HEK293 (cell line): ENCODE data around the gene MLLT6.

Source experiments
- BCL11B ChIP-seq: fragments of 450-650 bp; formaldehyde crosslinking; IDR thresholded peaks from 2 replicates; pipeline ENCODE4 v1.5.1; 2016; ENCODE audit warnings: low read depth, missing biosample characterization, missing genetic modification characterization
- EGR2 ChIP-seq: fragments of 450-650 bp; formaldehyde crosslinking; IDR thresholded peaks from 2 replicates; pipeline ENCODE4 v1.5.1; 2016; ENCODE audit warnings: low read depth, missing biosample characterization, missing genetic modification characterization
- GLIS1 ChIP-seq: fragments of 450-650 bp; formaldehyde crosslinking; IDR thresholded peaks from 2 replicates; pipeline ENCODE4 v1.5.1; 2016; ENCODE audit warnings: missing biosample characterization, missing genetic modification characterization
- IKZF3 ChIP-seq: fragments of 450-650 bp; IDR thresholded peaks from 2 replicates; pipeline ENCODE4 v1.5.0; 2018; ENCODE audit warnings: missing biosample characterization, mild to moderate bottlenecking, missing genetic modification characterization, moderate library complexity
- KLF10 ChIP-seq: fragments of 450-650 bp; IDR thresholded peaks from 2 replicates; pipeline ENCODE4 v1.5.1; 2018; ENCODE audit warnings: missing biosample characterization, mild to moderate bottlenecking, missing genetic modification characterization
- KLF7 ChIP-seq: fragments of 450-650 bp; formaldehyde crosslinking; IDR thresholded peaks from 2 replicates; pipeline ENCODE4 v1.5.1; 2016; ENCODE audit warnings: missing biosample characterization, missing genetic modification characterization, borderline replicate concordance
- SETDB1 ChIP-seq: IDR thresholded peaks from one replicate; pipeline ENCODE4 v1.6.1; 2017; ENCODE audit warnings: mild to moderate bottlenecking, low read length, moderate library complexity, mixed read lengths; ENCODE audit not compliant: insufficient read length
- TCF7L2 ChIP-seq: IDR thresholded peaks from 2 replicates; pipeline ENCODE4 v1.6.1; 2011; ENCODE audit warnings: low read depth, mild to moderate bottlenecking, inconsistent platforms, low read length, moderate library complexity, borderline replicate concordance
- ZBTB7A ChIP-seq: fragments of 450-650 bp; formaldehyde crosslinking; IDR thresholded peaks from 2 replicates; pipeline ENCODE4 v1.5.1; 2016; ENCODE audit warnings: low read depth, missing biosample characterization, missing genetic modification characterization
- ZBTB8A ChIP-seq: fragments of 450-650 bp; formaldehyde crosslinking; IDR thresholded peaks from 2 replicates; pipeline ENCODE4 v1.5.1; 2016; ENCODE audit warnings: missing biosample characterization, missing genetic modification characterization
- ZNF114 ChIP-seq: fragments of 450-650 bp; formaldehyde crosslinking; IDR thresholded peaks from 2 replicates; pipeline ENCODE4 v1.5.0; 2017; ENCODE audit warnings: missing biosample characterization, missing genetic modification characterization
- ZNF132 ChIP-seq: fragments of 450-650 bp; formaldehyde crosslinking; IDR thresholded peaks from 2 replicates; pipeline ENCODE4 v1.5.1; 2017; ENCODE audit warnings: missing biosample characterization, missing genetic modification characterization, borderline replicate concordance
- ZNF138 ChIP-seq: fragments of 450-650 bp; formaldehyde crosslinking; IDR thresholded peaks from 2 replicates; pipeline ENCODE4 v1.5.1; 2016; ENCODE audit warnings: missing biosample characterization, missing genetic modification characterization, borderline replicate concordance
- ZNF16 ChIP-seq: fragments of 450-650 bp; formaldehyde crosslinking; IDR thresholded peaks from 2 replicates; pipeline ENCODE4 v1.5.1; 2016; ENCODE audit warnings: low read depth, missing biosample characterization, missing genetic modification characterization
- ZNF175 ChIP-seq: fragments of 450-650 bp; formaldehyde crosslinking; IDR thresholded peaks from 2 replicates; pipeline ENCODE4 v1.5.1; 2016; ENCODE audit warnings: missing biosample characterization, missing genetic modification characterization
- ZNF214 ChIP-seq: fragments of 450-650 bp; formaldehyde crosslinking; IDR thresholded peaks from 2 replicates; pipeline ENCODE4 v1.5.1; 2017; ENCODE audit warnings: missing biosample characterization, mild to moderate bottlenecking, missing genetic modification characterization, borderline replicate concordance
- ZNF239 ChIP-seq: fragments of 450-650 bp; formaldehyde crosslinking; IDR thresholded peaks from 2 replicates; pipeline ENCODE4 v1.5.1; 2016; ENCODE audit warnings: missing biosample characterization, missing genetic modification characterization
- ZNF324 ChIP-seq: fragments of 450-650 bp; formaldehyde crosslinking; IDR thresholded peaks from 2 replicates; pipeline ENCODE4 v1.5.1; 2016; ENCODE audit warnings: missing biosample characterization, missing genetic modification characterization
- ZNF391 ChIP-seq: fragments of 450-650 bp; formaldehyde crosslinking; IDR thresholded peaks from 2 replicates; pipeline ENCODE4 v1.5.1; 2016; ENCODE audit warnings: low read depth, missing biosample characterization, missing genetic modification characterization, borderline replicate concordance
- ZNF529 ChIP-seq: fragments of 450-650 bp; formaldehyde crosslinking; IDR thresholded peaks from 2 replicates; pipeline ENCODE4 v1.5.1; 2017; ENCODE audit warnings: missing genetic modification characterization, missing biosample characterization; ENCODE audit not compliant: insufficient replicate concordance
- ZNF549 ChIP-seq: fragments of 450-650 bp; IDR thresholded peaks from 2 replicates; pipeline ENCODE4 v1.5.1; 2018; ENCODE audit warnings: missing biosample characterization, missing genetic modification characterization, mild to moderate bottlenecking, inconsistent platforms, moderate library complexity
- ZNF626 ChIP-seq: fragments of 450-650 bp; sonication (Bioruptor Pico); formaldehyde crosslinking; IDR thresholded peaks from 2 replicates; pipeline ENCODE4 v1.5.1; 2018; ENCODE audit warnings: missing biosample characterization, missing genetic modification characterization, inconsistent platforms
- ZNF629 ChIP-seq: fragments of 450-650 bp; formaldehyde crosslinking; IDR thresholded peaks from 2 replicates; pipeline ENCODE4 v1.5.1; 2017; ENCODE audit warnings: missing biosample characterization, missing genetic modification characterization
- ZNF677 ChIP-seq: fragments of 450-650 bp; IDR thresholded peaks from 2 replicates; pipeline ENCODE4 v1.5.0; 2018; ENCODE audit warnings: missing biosample characterization, mild to moderate bottlenecking, missing genetic modification characterization, moderate library complexity
- ZNF776 ChIP-seq: fragments of 450-650 bp; formaldehyde crosslinking; IDR thresholded peaks from 2 replicates; pipeline ENCODE4 v1.5.0; 2017; ENCODE audit warnings: missing biosample characterization, missing genetic modification characterization, borderline replicate concordance
- ZNF837 ChIP-seq: fragments of 450-650 bp; formaldehyde crosslinking; IDR thresholded peaks from 2 replicates; pipeline ENCODE4 v1.5.1; 2016; ENCODE audit warnings: missing biosample characterization, missing genetic modification characterization
- ZSCAN23 ChIP-seq: fragments of 450-650 bp; formaldehyde crosslinking; IDR thresholded peaks from 2 replicates; pipeline ENCODE4 v1.5.1; 2016; ENCODE audit warnings: missing biosample characterization, missing genetic modification characterization
- TF ChIP-seq, protein P1 (sequence below): fragments of 450-650 bp; formaldehyde crosslinking; IDR thresholded peaks from 2 replicates; pipeline ENCODE4 v1.5.1; 2016; ENCODE audit warnings: missing biosample characterization, missing genetic modification characterization
- TF ChIP-seq, protein P2 (sequence below): fragments of 450-650 bp; formaldehyde crosslinking; IDR thresholded peaks from 2 replicates; pipeline ENCODE4 v1.5.1; 2016; ENCODE audit warnings: missing biosample characterization, missing genetic modification characterization, borderline replicate concordance

The MLLT6 gene

DNA sequence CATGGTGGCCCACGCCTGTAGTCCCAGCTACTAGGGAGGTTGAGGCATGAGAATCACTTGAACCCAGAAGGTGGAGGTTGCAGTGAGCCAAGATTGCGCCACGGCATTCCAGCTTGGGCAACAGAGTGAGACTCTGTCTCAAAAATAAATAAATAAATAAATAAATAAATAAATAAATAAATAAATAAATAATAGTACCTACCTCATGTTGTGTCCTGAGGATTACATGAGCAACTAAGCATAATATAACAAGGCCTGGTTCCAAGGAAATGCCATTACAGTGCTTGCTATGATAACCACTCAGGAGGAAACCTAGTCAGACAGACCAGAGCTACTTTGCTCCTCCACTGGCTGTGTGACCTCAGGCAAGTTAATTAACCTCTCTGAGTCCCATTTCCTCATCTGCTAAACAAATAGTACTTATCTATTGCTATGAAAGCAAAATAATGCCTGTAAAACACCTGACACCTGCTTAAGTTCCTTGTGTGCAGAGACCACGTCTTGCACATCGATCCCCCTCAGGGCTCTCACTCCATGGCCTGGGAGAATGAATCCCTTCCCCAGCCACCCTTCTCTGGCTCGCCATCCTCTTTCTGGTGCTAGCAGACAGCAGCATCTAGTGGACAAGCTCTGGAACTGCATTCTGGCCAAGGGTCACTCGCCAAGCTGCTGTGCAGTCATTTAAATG lies 37.8 kb upstream of the MLLT6 start (continued):
- TF ChIP-seq GLIS1 (0 out of 2 replicates have a peak, but pooled peaks have one; percentile 12), SETDB1 (no peak), EGR2 (tag by site-specific recombination) (no peak), ZSCAN23 (peak; percentile 56; the same call in 1 of the 2 replicates), ZBTB8A (tag by site-specific recombination) (peak; percentile 91), BCL11B (peak; percentile 62; the same call in 1 of the 2 replicates), ZNF837 (tag by site-specific recombination) (no peak), ZNF549 (tag by site-specific recombination) (no peak), ZNF776 (no peak), ZNF626 (no peak), ZNF132 (tag by site-specific recombination) (no peak), ZNF16 (0 out of 2 replicates have a peak, but pooled peaks have one; percentile 35), ZNF138 (tag by site-specific recombination) (peak; percentile 94; the same call in 1 of the 2 replicates), ZNF529 (no peak), KLF7 (tag by site-specific recombination) (peak; percentile 78; the same call in 1 of the 2 replicates), ZNF214 (tag by site-specific recombination) (no peak; the same call in 1 of the 2 replicates), ZNF114 (no peak), IKZF3 (peak; percentile 79), ZNF391 (tag by site-specific recombination) (no peak), TCF7L2 (no peak), ZNF175 (no peak), ZNF324 (tag by site-specific recombination) (no peak), KLF10 (no peak), ZNF239 (tag by site-specific recombination) (no peak), ZBTB7A (tag by site-specific recombination) (no peak), ZNF629 (tag by site-specific recombination) (peak; percentile 72), ZNF677 (no peak)
- TF ChIP-seq, protein P1, sequence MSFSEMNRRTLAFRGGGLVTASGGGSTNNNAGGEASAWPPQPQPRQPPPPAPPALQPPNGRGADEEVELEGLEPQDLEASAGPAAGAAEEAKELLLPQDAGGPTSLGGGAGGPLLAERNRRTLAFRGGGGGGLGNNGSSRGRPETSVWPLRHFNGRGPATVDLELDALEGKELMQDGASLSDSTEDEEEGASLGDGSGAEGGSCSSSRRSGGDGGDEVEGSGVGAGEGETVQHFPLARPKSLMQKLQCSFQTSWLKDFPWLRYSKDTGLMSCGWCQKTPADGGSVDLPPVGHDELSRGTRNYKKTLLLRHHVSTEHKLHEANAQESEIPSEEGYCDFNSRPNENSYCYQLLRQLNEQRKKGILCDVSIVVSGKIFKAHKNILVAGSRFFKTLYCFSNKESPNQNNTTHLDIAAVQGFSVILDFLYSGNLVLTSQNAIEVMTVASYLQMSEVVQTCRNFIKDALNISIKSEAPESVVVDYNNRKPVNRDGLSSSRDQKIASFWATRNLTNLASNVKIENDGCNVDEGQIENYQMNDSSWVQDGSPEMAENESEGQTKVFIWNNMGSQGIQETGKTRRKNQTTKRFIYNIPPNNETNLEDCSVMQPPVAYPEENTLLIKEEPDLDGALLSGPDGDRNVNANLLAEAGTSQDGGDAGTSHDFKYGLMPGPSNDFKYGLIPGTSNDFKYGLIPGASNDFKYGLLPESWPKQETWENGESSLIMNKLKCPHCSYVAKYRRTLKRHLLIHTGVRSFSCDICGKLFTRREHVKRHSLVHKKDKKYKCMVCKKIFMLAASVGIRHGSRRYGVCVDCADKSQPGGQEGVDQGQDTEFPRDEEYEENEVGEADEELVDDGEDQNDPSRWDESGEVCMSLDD (tag by site-specific recombination), result no peak
- TF ChIP-seq, protein P2, sequence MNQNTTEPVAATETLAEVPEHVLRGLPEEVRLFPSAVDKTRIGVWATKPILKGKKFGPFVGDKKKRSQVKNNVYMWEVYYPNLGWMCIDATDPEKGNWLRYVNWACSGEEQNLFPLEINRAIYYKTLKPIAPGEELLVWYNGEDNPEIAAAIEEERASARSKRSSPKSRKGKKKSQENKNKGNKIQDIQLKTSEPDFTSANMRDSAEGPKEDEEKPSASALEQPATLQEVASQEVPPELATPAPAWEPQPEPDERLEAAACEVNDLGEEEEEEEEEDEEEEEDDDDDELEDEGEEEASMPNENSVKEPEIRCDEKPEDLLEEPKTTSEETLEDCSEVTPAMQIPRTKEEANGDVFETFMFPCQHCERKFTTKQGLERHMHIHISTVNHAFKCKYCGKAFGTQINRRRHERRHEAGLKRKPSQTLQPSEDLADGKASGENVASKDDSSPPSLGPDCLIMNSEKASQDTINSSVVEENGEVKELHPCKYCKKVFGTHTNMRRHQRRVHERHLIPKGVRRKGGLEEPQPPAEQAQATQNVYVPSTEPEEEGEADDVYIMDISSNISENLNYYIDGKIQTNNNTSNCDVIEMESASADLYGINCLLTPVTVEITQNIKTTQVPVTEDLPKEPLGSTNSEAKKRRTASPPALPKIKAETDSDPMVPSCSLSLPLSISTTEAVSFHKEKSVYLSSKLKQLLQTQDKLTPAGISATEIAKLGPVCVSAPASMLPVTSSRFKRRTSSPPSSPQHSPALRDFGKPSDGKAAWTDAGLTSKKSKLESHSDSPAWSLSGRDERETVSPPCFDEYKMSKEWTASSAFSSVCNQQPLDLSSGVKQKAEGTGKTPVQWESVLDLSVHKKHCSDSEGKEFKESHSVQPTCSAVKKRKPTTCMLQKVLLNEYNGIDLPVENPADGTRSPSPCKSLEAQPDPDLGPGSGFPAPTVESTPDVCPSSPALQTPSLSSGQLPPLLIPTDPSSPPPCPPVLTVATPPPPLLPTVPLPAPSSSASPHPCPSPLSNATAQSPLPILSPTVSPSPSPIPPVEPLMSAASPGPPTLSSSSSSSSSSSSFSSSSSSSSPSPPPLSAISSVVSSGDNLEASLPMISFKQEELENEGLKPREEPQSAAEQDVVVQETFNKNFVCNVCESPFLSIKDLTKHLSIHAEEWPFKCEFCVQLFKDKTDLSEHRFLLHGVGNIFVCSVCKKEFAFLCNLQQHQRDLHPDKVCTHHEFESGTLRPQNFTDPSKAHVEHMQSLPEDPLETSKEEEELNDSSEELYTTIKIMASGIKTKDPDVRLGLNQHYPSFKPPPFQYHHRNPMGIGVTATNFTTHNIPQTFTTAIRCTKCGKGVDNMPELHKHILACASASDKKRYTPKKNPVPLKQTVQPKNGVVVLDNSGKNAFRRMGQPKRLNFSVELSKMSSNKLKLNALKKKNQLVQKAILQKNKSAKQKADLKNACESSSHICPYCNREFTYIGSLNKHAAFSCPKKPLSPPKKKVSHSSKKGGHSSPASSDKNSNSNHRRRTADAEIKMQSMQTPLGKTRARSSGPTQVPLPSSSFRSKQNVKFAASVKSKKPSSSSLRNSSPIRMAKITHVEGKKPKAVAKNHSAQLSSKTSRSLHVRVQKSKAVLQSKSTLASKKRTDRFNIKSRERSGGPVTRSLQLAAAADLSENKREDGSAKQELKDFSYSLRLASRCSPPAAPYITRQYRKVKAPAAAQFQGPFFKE (tag by site-specific recombination), result no peak
